GM21447 (cell line): Measurements from ENCODE around the gene GNG13.
"Not testable (repeated sequence)": the region's sequence is repeated elsewhere in the genome, so short reads cannot be mapped to it uniquely, and the experiment has no call there.

Experiments used
- ATAC-seq: cut with Tn5 transposase; IDR thresholded peaks from one replicate; pipeline ENCODE4 v1.9.1; 2021; ENCODE audit not compliant: unreplicated experiment

Gene GNG13

DNA sequence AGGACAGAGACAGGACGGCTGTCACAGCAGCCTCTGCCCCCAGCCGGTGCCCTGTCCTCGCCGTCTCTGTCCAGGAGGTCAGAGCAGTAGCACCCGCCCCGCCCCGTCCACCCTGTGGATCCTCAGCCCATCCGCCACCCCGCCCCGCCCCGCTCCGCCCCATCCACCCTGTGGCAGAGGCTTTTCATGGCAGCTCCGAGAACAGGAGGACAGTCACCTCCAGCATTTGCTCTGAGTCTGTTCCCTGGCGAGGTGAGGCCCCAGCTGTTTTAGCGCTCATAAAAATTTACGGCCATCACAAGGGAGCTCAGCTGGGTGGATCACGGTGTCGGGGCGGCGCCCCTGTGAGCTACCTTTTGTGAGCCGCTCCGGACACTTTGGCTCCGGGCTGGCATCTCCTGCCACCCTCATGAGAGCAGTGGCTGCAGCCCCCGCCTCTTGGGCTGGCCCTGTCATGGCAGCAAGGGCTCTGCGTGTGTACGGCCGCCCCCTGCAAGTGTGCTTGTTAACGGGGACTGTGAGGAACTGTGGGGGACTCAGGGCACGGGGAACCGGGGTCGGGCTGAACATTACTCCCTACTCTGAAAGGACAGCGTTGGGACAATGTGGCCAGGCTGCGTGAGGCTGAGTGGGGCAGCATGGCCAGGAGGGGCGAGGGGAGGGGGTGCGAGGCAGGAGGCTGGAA lies 32.3 kb upstream of the GNG13 start:
- ATAC-seq, result no peak

DNA sequence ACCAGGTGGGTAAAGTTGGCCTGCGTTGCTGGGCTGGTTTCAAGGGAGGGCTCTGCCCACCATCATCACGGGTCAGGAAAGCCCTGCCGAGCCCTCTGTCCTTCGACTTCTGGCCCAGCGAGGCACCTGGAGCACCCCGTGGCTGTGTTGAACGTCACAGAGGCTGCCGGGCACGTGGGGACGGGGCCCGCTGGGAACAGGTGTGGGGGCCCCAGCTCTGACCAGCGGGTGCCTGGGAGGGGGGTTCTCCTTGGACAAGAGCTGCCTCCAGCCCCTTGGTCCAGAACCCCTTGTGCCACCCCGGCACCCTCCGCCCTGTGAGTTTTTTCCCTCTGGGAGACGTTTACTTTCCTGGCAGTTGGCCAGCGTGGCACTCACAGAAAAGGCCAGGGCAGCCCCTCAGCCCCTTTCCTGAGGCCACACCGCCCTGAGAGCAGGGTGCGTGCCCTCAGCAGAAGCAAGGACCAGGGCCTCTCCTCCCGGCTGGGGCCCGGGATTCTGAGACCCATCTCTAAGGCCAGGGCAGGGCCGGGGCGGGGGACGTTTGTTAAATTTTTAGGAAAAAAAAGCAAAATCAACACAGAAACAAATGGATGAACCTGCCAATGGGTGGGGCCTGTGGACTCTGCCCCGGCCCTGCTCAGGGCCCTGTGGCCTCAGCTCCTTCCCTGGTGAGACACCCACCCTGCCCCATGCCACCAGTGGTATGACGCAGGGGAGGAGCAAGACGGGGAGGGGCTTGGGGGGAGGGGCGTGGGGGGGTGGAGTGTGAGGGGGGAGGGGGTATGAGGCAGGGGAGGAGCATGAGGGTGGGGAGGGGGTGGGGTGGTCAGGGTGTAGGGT lies 31.3 kb upstream of the GNG13 start:
- ATAC-seq, result no peak

DNA sequence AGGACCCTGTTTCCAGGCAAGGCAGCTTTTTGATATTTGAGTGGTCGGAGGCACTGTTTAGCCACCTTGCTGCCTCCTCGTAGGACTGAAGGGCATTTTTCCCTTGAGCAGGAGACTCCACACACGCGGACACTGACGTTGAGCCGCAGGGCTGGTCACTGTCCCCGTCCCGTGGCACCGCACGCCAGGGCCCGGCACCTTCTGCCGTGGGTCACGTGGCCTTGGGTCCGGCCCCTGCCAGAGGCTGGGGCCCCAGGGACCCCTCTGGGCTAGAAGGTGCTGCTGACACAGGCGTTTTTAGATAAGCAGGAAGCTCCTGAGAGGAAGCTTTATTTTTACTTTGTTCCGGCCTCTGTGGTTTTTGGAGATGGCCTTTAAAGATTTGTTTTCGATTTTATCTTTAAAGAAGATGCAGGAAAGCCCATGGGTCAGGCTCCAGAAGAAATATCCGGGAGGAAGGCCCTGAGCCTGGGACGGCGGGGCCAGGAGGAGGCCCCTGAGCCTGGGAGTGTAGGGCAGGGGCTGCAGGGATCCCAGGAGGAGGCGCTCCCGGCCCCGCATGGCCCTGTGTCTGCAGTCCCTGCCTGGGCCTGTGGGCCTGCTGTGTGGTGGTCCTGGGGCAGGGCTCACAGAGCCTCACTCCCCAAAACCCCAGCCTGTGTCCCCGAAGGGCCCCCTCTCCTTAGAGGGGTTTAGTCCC lies 30.5 kb upstream of the GNG13 start:
- no peak for ATAC-seq

DNA sequence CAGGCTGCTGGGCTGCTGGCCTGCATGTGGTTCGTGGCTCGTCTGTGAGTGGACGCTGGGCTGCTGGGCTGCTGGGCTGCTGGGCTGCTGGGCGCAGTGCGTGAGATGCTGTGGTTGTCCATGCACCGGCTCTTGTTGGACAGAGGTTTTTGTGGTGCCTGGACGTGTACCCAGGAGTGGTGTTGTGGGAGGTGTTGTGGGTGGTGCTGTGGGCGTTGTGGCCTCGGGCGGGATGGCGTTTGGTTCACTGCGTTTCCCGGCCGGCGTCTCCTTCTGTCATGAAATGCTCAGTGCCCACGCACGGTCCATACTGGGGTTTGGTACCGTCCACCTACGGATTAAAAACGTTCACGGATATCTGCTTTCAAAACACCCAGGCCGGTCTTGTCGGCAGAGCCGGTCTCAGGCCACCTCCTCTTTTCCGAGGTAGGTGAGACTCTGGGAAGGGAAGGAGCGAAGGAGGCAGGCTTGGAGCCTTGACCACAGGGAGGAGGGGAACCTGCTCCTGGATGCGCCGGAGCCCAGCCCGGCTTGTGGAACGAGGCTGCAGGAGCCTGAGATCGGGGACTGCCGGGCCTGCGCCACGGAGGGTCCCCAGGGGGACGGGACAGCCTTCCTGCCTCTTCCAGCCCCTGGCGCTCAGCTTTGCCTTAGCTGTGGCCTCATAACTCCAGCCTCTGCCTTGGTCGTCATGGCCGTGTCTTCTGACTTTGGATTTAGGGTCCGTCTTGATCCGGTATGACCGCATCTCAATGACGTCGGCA lies 29.8 kb upstream of the GNG13 start:
- no peak for ATAC-seq

DNA sequence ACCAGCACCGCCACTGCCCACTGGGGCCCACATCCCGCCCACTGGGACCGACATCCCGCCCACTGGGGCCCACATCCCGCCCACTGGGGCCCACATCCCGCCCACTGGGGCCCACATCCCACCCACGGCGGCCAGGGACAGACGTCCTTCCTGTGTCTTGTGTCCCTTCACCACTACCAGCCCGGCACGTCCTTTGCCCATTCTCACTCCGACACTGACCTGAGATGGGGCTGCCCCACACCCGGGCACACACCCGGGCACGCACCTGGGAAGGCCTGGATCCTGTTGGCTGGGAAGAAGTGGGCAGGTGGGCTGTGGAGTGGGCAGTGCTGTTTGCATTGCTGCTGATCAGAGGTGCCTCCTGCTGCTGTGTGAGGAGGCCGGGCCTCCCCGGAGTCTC lies 28.4 kb upstream of the GNG13 start:
- no peak for ATAC-seq

DNA sequence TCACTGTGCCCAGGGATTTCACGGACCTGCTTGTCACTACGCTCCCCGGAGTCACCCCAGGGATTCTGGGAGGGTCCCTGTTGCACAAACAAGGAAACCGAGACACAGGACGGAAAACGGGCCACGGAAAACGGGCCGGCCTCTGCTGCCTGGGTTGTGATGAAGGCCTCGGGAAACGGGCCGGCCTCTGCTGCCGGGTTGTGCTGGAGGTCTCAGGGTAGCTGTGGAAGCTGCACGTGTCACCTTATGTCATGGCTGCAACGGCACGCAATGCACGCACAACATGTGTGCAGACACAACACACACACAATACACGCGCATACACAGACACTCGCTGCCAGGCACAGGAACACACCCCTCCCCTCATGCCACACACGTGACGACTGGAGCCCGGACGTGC lies 27.0 kb upstream of the GNG13 start:
- ATAC-seq, result no peak

DNA sequence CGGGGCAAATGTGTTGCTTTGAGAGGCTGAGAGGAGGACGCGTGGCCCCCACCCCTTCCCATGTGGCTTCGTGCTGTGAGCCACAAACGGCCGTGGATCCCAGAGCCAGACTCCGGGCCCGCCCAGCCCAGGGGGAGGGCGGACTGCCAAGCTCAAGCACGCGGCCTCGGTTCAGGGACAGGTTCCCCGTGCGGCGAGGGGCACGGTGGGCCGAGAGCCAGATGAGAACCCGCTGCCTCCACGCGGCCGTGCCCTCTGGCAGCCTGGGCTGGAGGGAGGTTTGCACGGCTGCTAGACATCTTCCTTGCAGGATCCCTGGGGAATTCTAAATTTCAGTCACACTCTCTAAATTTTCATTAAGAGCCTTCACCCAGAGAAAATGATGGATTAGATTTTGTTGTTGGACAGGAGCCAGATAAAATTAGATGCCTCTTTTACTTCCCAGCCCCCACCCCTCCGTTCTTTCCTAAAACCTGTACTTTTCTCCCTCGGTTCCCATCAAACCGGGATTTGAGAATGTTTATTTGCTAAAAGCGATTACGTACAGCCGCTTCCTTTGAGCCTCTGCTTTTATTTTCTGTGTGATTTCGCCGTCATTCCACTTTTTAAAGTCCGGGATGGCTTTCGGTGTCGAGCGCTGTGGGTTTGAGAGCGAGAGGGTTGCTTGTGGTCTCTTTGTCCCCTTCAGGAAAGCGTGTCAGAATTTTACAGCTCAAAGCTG lies 25.0 kb upstream of the GNG13 start:
- ATAC-seq, result no peak

DNA sequence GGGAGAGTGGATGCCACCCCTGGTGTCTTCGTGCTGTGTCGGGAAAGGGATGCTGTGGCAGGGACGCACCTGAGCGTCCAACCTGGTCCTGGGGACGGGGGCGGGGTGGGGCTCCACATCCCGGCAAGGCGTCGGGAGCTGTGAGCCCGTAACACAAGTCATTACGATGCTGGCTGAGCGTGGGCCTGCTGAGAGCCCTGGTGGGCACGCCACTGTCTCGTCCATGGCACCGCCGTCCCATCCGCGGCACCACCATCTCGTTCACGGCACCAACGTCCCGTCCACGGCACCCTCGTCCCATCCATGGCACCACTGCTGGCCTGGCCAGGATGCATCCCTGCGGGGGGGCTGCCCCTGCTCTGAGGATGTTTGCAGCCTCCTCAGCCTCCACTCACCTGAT lies 24.1 kb upstream of the GNG13 start:
- no peak for ATAC-seq

DNA sequence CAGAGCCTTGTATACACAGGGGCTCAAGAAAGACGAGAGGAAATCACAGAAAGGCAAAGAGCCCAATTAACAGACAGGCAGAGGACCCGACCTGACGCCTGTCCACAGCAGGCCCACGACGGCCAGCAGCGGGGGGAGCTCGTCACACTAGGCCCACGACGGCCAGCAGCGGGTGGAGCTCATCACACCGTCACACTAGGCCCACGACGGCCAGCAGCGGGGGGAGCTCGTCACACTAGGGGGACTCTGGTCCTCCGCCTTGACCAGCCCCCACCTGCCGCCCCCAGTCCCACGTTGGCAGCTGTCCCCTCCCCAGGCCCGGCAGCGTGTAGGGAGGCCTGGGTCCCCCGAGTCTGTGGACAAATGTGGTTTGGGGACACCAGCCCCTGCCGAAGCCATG lies 23.7 kb upstream of the GNG13 start:
- no peak for ATAC-seq

DNA sequence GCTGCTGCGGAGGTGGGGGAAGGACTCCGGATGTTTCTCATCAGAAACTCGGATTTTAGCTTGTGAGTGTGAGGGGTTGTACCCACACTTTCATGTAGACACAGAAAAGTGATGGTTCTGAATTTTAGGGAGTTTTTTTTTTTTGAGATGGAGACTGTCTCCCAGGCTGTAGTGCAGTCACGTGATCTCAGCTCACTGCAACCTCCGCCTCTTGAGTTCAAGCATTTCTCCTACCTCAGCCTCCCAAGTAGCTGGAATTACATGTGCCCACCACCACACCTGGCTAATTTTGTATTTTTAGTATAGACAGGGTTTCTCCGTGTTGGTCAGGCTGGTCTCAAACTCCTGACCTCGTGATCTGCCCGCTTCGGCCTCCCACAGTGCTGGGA lies 22.4 kb upstream of the GNG13 start:
- no peak for ATAC-seq

DNA sequence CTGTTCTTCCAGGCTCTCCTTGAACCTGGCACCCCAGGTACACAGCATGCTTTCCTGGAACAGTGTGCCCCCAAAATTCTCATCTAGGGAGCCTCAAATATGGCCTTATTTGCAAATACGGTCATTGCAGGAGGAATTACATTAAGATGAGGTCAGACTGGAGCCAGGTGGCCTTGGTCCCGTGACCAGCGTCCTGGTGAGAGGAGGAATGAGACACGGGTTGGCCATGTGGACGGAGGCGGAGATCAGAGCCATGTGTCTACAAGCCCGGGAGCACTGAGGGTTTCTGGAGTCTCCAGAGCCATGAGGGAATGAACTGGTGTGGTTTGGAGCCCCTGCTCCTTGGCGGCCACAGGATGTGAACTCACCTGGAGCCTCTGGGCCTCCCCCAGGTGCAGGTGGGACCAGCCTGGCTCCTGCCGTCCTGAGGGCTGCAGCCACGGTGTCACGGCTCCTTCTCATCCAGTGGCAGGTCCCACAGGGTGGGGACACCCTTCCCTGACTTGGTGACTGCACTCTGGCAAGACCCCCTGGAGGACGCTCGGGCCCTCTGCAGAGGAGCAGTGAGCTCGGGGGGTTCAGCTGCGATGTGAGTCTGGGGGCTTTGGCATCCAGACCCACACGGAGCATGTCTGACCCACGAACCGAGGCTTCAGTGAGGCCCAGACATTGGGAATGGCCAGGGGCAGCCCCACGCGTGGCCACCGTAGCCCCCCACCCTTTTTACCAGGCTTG lies 21.8 kb upstream of the GNG13 start:
- no peak for ATAC-seq

DNA sequence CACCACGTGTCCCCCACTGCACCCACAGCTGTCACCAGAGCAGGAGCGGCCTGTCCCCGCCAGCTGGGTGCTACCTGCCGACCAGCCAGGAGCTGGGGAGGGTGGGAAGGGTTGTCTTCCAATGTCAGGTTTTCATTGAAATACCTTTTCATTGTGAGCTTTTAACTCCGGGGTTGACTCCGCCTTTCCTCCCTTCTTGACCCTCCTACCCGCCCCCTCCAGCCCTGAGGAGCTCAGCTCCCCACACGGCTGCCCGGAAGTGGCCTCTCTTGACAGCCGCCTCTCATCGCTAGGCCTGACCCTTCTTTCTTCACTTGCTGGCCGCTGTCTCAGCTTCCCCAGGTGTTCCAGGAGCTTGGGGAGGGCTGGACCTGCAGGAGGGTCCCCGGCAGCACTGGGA lies 21.2 kb upstream of the GNG13 start:
- ATAC-seq, result no peak

DNA sequence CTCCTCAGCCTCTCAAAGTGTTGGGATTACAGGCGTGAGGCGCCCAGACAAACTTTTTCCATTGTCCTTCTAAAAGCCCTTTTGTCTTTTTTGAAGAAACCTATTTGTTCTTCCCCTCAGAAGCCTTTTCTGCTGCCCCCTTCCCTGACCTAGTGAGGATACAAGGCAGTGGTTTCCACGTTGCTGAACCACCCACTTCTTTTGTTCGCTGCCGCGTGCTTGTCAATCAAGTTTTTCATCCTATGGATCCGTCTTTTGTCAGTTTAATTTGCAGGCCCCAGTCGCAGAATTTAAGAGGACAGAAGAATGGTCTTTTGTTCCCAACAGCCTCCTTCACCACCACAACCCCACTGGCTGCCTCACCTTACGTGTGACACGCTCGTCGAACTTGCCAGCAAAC lies 20.2 kb upstream of the GNG13 start:
- ATAC-seq, result no peak

DNA sequence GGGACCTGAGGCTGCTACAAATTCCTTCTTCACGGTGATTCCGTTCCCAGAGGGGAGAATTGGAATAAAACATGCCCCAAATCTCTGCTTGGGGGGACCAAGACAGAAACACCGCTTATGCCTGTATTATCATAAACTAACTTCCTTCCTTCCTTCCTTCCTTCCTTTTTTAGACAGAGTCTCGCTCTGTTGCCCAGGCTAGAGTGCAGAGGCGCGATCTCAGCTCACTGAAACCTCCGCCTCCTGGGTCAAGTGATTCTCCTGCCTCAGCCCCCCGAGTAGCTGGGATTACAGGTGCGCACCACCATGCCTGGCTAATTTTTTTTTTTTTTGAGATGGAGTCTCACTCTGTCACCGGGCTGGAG lies 19.5 kb upstream of the GNG13 start:
- not testable (repeated sequence) for ATAC-seq

DNA sequence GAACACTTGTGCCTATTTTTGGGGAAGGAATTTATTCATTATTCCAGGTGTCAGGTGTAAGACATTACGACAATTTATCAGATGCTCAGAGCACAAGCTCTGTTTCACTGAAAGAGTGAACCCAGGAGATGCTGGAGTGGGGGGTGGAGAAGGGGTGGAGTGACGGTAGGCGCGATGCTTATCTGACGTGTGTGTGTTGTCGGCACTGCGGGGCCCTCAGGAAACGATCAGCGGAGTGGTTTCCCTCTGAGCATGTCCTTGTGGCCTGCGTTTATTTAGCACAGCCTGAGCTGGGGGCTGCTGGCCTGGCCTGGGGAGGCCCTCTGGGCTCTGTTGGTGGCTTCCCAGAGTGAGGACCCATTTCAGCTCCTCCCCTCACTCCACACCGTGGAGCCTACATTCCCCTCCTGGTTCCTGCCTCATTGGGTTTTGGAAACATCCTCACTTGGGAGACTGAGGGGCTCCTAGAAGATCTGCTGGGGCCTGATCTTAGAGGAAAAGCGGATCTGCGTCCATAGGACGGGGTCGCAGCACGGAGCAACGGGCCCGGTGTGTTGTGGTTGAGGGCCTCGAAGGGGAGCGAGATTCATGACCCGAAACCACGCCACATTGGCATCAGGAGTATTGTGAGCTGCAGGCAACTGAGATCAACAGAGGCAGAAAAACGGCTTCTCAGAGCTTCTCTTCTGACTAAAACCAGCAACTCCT lies 19.0 kb upstream of the GNG13 start:
- no peak for ATAC-seq

DNA sequence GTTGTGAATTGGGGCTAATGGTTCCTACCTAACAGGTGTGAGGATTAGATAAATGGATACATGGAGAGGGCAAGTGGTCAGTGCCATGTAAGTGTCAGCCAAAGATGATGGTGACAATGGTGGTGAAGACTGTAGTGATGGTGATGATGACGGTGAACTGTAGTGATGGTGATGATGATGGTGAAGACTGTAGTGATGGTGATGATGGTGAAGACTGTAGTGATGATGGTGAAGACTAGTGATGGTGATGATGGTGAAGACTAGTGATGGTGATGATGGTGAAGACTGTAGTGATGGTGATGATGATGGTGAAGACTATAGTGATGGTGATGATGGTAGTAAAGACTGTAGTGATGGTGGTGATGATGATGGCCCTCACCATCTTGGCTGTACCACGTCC lies 18.1 kb upstream of the GNG13 start:
- no peak for ATAC-seq

DNA sequence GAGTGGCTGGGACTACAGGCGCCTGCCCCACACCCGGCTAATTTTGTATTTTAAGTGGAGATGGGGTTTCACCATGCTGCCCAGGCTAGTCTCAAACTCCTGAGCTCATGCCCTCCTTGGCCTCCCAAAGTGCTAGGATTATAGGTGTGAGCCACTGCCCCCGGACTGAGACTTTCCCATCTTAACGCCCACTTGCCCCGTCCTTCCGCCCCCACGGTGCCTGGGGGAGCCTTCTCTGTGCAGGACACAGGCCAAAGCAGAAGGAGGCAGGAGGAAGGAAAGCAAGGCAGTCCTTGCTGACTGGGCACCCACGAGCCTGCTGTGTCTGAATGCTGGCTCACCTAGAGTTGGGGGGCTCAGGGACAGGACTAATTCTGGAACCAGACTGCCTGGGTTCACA lies 17.6 kb upstream of the GNG13 start:
- ATAC-seq, result no peak

DNA sequence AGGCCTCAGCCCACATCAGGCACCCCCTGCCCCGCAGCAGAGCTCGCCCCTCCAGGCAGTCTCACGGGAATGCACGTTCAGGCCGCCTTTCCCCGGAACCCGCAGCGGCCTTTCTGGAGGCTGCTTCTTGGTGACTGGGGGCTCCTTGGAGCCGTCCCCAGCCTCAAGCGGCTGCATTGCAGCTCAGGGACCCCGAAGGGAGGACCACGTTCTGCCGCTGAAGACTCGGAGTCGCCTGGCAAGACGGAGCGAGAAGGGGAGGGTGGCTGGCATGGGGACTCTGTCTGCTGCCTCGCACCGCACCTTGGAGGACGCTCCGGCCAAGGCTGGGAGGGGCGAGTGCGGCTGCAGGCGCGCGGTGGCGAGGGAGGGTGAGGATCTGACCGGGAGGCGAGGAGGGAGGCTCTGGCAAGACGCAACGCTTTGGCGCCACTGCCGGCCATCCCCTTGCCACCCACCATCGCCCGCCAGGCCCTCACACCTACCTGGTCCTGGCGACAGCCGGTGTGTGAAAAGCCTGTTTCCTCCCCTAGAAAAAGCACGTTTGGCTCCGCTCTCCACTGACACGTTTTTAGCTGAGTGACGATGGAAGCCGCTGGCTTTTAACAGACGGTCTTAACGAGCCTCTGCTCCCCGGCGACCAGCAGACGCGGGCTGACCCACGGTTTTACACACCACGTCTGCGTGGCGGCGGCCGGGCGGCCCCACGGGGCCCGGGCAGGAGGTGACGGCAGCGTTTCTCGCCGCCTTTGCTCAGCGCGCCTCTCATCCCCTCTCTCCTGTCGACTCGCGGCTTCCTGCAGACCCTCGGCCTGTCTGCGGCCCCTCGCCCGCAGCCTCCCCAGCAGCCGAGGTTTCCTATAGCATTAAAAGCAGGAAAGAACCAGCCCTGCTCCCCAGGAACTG lies 16.7 kb upstream of the GNG13 start:
- ATAC-seq, result no peak
